Endothelial cell of umbilical vein (primary cell): Measurements from ENCODE around the gene GFER. TPM values are rescaled to one million over a fixed set of nuclear protein-coding genes. Genes with fewer than 3 reads are reported as not detected.
A peak's percentile ranks its signal among the peaks of the same experiment; 100 is the strongest.

Source experiments
- BruUV-seq: library from RNA; stranded (reverse); fragments of 400-500 nt; replicated peaks from 2 replicates; lab custom pipeline; 2021; lab: Mats Ljungman, UMichigan
- CTCF ChIA-PET: fragments of 300-600, 350-600 bp; sonication (Branson Sonifier 250); formaldehyde crosslinking; loops from one replicate; lab custom pipeline; 2021; ENCODE audit warnings: antibody characterized with exemption, inconsistent platforms; lab: Charles Lee
- POLR2A ChIA-PET: fragments of 300-600, 350-600 bp; sonication (Branson Sonifier 250); formaldehyde crosslinking; loops from one replicate; lab custom pipeline; 2021; ENCODE audit warnings: antibody characterized with exemption, inconsistent platforms; lab: Charles Lee
- DNase-seq: peaks from one replicate; pipeline ENCODE4 v3.0.0-alpha.2; 2011; ENCODE audit warnings: low read depth, low spot score
- FAIRE-seq: peaks from 2 replicates; lab custom pipeline; 2011; peaks lifted over from hg19 to GRCh38; lab: Jason Lieb, UNC
- H2AFZ ChIP-seq: 2 replicates; pipeline ENCODE4 v1.6.0; 2012; ENCODE audit warnings: low read depth, low read length, control low read depth, inconsistent platforms
- H3K27ac ChIP-seq: 2 replicates; pipeline ENCODE4 v1.5.1; 2011; ENCODE audit warnings: low read depth, mild to moderate bottlenecking, control low read depth, low read length, moderate library complexity; ENCODE audit not compliant: insufficient read depth
- H3K27me3 ChIP-seq, 2 experiments: 2 replicates each; pipeline versions ENCODE4 v1.6.0 to v1.6.1; 2011; ENCODE audit warnings: low read length in 2 of 2, mixed read lengths in 1 of 2; ENCODE audit not compliant: control insufficient read depth in 2 of 2, insufficient read depth in 2 of 2
- H3K36me3 ChIP-seq, 2 experiments: 2 replicates in 1 of 2; 3 replicates in 1 of 2; pipeline ENCODE4 v1.5.1; 2011; ENCODE audit warnings: low read length in 2 of 2, mild to moderate bottlenecking in 1 of 2, moderate library complexity in 1 of 2; ENCODE audit not compliant: control insufficient read depth in 2 of 2, insufficient read depth in 2 of 2; ENCODE audit errors: extremely low read depth in 1 of 2
- H3K4me1 ChIP-seq: 3 replicates; pipeline ENCODE4 v1.5.1; 2011; ENCODE audit warnings: mild to moderate bottlenecking, low read length; ENCODE audit not compliant: control insufficient read depth, insufficient read depth; ENCODE audit errors: extremely low read depth
- H3K4me2 ChIP-seq: 2 replicates; pipeline ENCODE4 v1.6.1; 2011; ENCODE audit warnings: low read length, control low read depth, mixed read lengths; ENCODE audit not compliant: insufficient read depth
- H3K4me3 ChIP-seq, 3 experiments: fragments of 200-600 bp in 1 of 3; sonication (generic), shearing (Covaris generic) in 1 of 3; replicated peaks in 1 of 3; 2 replicates each; pipeline ENCODE4 v1.5.1; 2011 to 2016; ENCODE audit warnings: control low read depth in 3 of 3, low read length in 3 of 3, mild to moderate bottlenecking in 2 of 3, inconsistent platforms in 1 of 3, low read depth in 1 of 3, moderate library complexity in 1 of 3; ENCODE audit not compliant: insufficient read depth in 1 of 3
- H3K79me2 ChIP-seq: 2 replicates; pipeline ENCODE4 v1.6.0; 2012; ENCODE audit warnings: low read length, inconsistent platforms; ENCODE audit not compliant: control insufficient read depth, insufficient read depth
- H3K9ac ChIP-seq: replicated peaks from 2 replicates; pipeline ENCODE3; 2011; ENCODE audit warnings: low read length, control low read depth; ENCODE audit not compliant: insufficient read depth; ENCODE audit errors: extremely low read depth
- H3K9me1 ChIP-seq: replicated peaks from 3 replicates; pipeline ENCODE4 v1.6.0; 2011; ENCODE audit warnings: mild to moderate bottlenecking, low read length; ENCODE audit not compliant: control insufficient read depth, insufficient read depth; ENCODE audit errors: extremely low read depth
- H3K9me3 ChIP-seq: replicated peaks from 2 replicates; pipeline ENCODE4 v1.5.1; 2012; ENCODE audit warnings: low read length, inconsistent platforms; ENCODE audit not compliant: control insufficient read depth, insufficient read depth
- H4K20me1 ChIP-seq: replicated peaks from 2 replicates; pipeline ENCODE3; 2011; ENCODE audit warnings: mild to moderate bottlenecking, low read length; ENCODE audit not compliant: control insufficient read depth, insufficient read depth; ENCODE audit errors: extremely low read depth
- EZH2 ChIP-seq: IDR thresholded peaks from 2 replicates; pipeline ENCODE4 v1.6.1; 2012; ENCODE audit warnings: borderline replicate concordance, low read depth, mild to moderate bottlenecking, moderate library complexity, low read length, inconsistent platforms; ENCODE audit not compliant: severe bottlenecking
- FOS ChIP-seq: IDR thresholded peaks from 2 replicates; pipeline ENCODE4 v1.6.1; 2011; ENCODE audit warnings: mild to moderate bottlenecking, low read length, moderate library complexity, borderline replicate concordance; ENCODE audit not compliant: insufficient read depth
- GATA2 ChIP-seq: IDR thresholded peaks from 2 replicates; pipeline ENCODE4 v1.7.0; 2011; ENCODE audit warnings: low read depth, mild to moderate bottlenecking, moderate library complexity, mixed read lengths, low read length; ENCODE audit not compliant: insufficient read length, insufficient read depth
- JUN ChIP-seq: IDR thresholded peaks from 2 replicates; pipeline ENCODE4 v1.6.1; 2011; ENCODE audit warnings: borderline replicate concordance, low read depth; ENCODE audit not compliant: insufficient read length, insufficient read depth
- MAX ChIP-seq: IDR thresholded peaks from 2 replicates; pipeline ENCODE4 v1.6.1; 2011; ENCODE audit not compliant: insufficient read depth, insufficient read length
- MYC ChIP-seq: IDR thresholded peaks from one replicate; pipeline ENCODE4 v1.6.1; 2011; ENCODE audit warnings: mild to moderate bottlenecking, low read depth, low read length
- POLR2A ChIP-seq: IDR thresholded peaks from 2 replicates; pipeline ENCODE4 v1.6.1; 2012; ENCODE audit warnings: low read depth, mild to moderate bottlenecking, control low read depth, low read length
- POLR2AphosphoS5 ChIP-seq: IDR thresholded peaks from 2 replicates; pipeline ENCODE4 v1.6.1; 2012; ENCODE audit warnings: low read depth, mild to moderate bottlenecking, control low read depth, low read length, moderate library complexity; ENCODE audit not compliant: insufficient read depth
- dilution Hi-C: fragments of 300-500 bp; cut with MboI; formaldehyde crosslinking; loops from one replicate; pipeline ENCODE4 v1.15.0; 2019; ENCODE audit warnings: low sequenced_read_pairs; ENCODE audit not compliant: extremely low pct_ligation_motif_present
- intact Hi-C: fragments of 100-400 bp; cut with micrococcal nuclease; formaldehyde crosslinking; loops from one replicate; pipeline ENCODE4 v1.10.0; 2022
- polyA plus RNA-seq, 4 experiments: library from polyadenylated mRNA; depleted of rRNA in 3 of 4; stranded (reverse) in 3 of 4; unstranded in 1 of 4; fragments of >200 nt; gene quantifications; 2 replicates each; pipeline versions ENCODE4 v1.2.1 to v1.2.3, GENCODE V29; 2011 to 2012; ENCODE audit warnings: missing spikeins in 1 of 4
- total RNA-seq: library from RNA; stranded (reverse); gene quantifications from 2 replicates; pipeline ENCODE4 v1.2.3, GENCODE V29; 2021
- TF ChIP-seq, protein P1 (sequence below), 2 donors: IDR thresholded peaks; 1 replicate in 1 of 2; 2 replicates in 1 of 2; pipeline ENCODE4 v1.5.1; 2011; ENCODE audit warnings: low read length in 2 of 2, mild to moderate bottlenecking in 2 of 2, moderate library complexity in 2 of 2, control low read depth in 1 of 2, inconsistent platforms in 1 of 2, low read depth in 1 of 2; ENCODE audit not compliant: insufficient read depth in 1 of 2; ENCODE audit errors: extremely low read depth in 1 of 2

Gene GFER
- total and polyA plus RNA-seq, 2 donors (not counting 3 experiments of a cell fraction or from before 2014, with no cell fraction given) = 13.7 to 29.9 TPM

GRCh38 chr16:2019921-2020831 is 36.2 kb downstream of the GFER start:
- CTCF ChIA-PET = interaction anchor here (1.1 to 8.9 kb wide), 3 partner anchors 15 to 120 kb away, joined by 3 to 137 read pairs (median 6); partner anchors contain the start of gene PKD1
- no TSS peak for BruUV-seq

More at GRCh38 chr16:2019921-2020831, 36.2 kb downstream of the GFER start:
- Histone ChIP-seq H3K79me2 (no peaks in the 10 kb centered on the region), H3K4me2 (peak overlapping the region; percentile 8), H3K9ac (no peak overlapping the region), H3K4me1 (peaks cover 15% of the 10 kb centered on the region), H3K27ac (no peak overlapping the region), H3K9me3 (no peaks in the 10 kb centered on the region), H4K20me1 (no peaks in the 10 kb centered on the region), H3K36me3 (no peaks in the 10 kb centered on the region), H3K9me1 (no peaks in the 10 kb centered on the region), H3K27me3 (peaks cover 4 to 11% of the 10 kb centered on the region in 2 experiments), H3K4me3 (no peak overlapping the region), H2AFZ (peak overlapping the region; percentile 27)
- FAIRE-seq = no peak
- intact Hi-C loops = no loop called here
- dilution Hi-C loops = no loop called here
- no peak for DNase-seq
- no peak for TF ChIP-seq MYC
- TF ChIP-seq POLR2A = no peak
- TF ChIP-seq JUN = no peak
- no peak for TF ChIP-seq GATA2
- TF ChIP-seq MAX = no peak
- TF ChIP-seq, protein P1, sequence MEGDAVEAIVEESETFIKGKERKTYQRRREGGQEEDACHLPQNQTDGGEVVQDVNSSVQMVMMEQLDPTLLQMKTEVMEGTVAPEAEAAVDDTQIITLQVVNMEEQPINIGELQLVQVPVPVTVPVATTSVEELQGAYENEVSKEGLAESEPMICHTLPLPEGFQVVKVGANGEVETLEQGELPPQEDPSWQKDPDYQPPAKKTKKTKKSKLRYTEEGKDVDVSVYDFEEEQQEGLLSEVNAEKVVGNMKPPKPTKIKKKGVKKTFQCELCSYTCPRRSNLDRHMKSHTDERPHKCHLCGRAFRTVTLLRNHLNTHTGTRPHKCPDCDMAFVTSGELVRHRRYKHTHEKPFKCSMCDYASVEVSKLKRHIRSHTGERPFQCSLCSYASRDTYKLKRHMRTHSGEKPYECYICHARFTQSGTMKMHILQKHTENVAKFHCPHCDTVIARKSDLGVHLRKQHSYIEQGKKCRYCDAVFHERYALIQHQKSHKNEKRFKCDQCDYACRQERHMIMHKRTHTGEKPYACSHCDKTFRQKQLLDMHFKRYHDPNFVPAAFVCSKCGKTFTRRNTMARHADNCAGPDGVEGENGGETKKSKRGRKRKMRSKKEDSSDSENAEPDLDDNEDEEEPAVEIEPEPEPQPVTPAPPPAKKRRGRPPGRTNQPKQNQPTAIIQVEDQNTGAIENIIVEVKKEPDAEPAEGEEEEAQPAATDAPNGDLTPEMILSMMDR (IDR thresholded peaks at IDR 0.05; ENCODE audit: extremely low read depth in 1 of 2, insufficient read depth in 1 of 2, low read depth in 1 of 2, low read length in 2 of 2) = no peak
- TF ChIP-seq FOS = no peak
- peak; percentile 30 for TF ChIP-seq EZH2
- no peak for TF ChIP-seq POLR2AphosphoS5
- POLR2A ChIA-PET = no interaction called here
